GM23338 (cell line): ENCODE measurements around the gene TRIM51. TPM values are rescaled to one million over a fixed set of nuclear protein-coding genes. Genes with fewer than 3 reads are reported as not detected.

Experiments used
- ATAC-seq: fragments of 200-7000 bp; cut with Tn5 transposase; 3 replicates; pipeline ENCODE4 v1.9.1; 2020
- DNase-seq: peaks from one replicate; pipeline ENCODE4 v3.0.0-alpha.2; 2015; ENCODE audit warnings: low spot score
- H2AFZ ChIP-seq: fragments of 200-600 bp; sonication (generic); 2 replicates; pipeline ENCODE4 v1.8.0; 2016; ENCODE audit warnings: antibody characterized with exemption, mild to moderate bottlenecking, moderate library complexity
- H3F3A ChIP-seq: fragments of 200-600 bp; sonication (generic); replicated peaks from 2 replicates; pipeline ENCODE4 v1.8.0; 2017; ENCODE audit warnings: antibody characterized with exemption, mixed run types, low read depth
- H3K27ac ChIP-seq: fragments of 200-600 bp; sonication (generic); 2 replicates; pipeline ENCODE4 v1.6.1; 2016; ENCODE audit warnings: low read depth
- H3K27me3 ChIP-seq: fragments of 200-600 bp; sonication (generic); 2 replicates; pipeline ENCODE4 v1.8.0; 2016; ENCODE audit warnings: mild to moderate bottlenecking, mixed run types, moderate library complexity; ENCODE audit not compliant: insufficient read depth
- H3K36me3 ChIP-seq: fragments of 200-600 bp; sonication (generic); 2 replicates; pipeline ENCODE4 v1.8.0; 2016; ENCODE audit warnings: mild to moderate bottlenecking; ENCODE audit not compliant: insufficient read depth
- H3K4me1 ChIP-seq: fragments of 200-600 bp; sonication (generic); 2 replicates; pipeline ENCODE4 v1.8.0; 2016; ENCODE audit warnings: mild to moderate bottlenecking, moderate library complexity; ENCODE audit not compliant: insufficient read depth
- H3K4me2 ChIP-seq: fragments of 200-600 bp; sonication (generic); 2 replicates; pipeline ENCODE4 v1.7.1; 2017; ENCODE audit warnings: mixed run types
- H3K4me3 ChIP-seq: fragments of 200-600 bp; sonication (generic); 2 replicates; pipeline ENCODE4 v1.6.1; 2016; ENCODE audit warnings: mixed run types
- H3K79me2 ChIP-seq: fragments of 200-600 bp; sonication (generic); replicated peaks from 2 replicates; pipeline ENCODE4 v1.8.0; 2017; ENCODE audit warnings: mild to moderate bottlenecking; ENCODE audit not compliant: insufficient read depth
- H3K9me2 ChIP-seq: fragments of 200-600 bp; sonication (generic); 2 replicates; pipeline ENCODE4 v1.8.0; 2017; ENCODE audit not compliant: insufficient read depth
- H4K20me1 ChIP-seq: fragments of 200-600 bp; sonication (generic); replicated peaks from 2 replicates; pipeline ENCODE4 v1.8.0; 2017; ENCODE audit warnings: mild to moderate bottlenecking; ENCODE audit not compliant: insufficient read depth
- H3K27ac Mint-ChIP-seq: 2 replicates; pipeline ENCODE4 v1.8.0; 2020; ENCODE audit warnings: inconsistent platforms, mild to moderate bottlenecking, moderate library complexity, mixed read lengths
- H3K27me3 Mint-ChIP-seq: 3 replicates; pipeline ENCODE4 v1.8.0; 2022; ENCODE audit warnings: low read depth, mild to moderate bottlenecking, moderate library complexity, mixed read lengths, inconsistent platforms; ENCODE audit not compliant: insufficient read depth, poor library complexity
- H3K36me3 Mint-ChIP-seq: 3 replicates; pipeline ENCODE4 v1.8.0; 2021; ENCODE audit warnings: low read depth, mild to moderate bottlenecking, inconsistent platforms, moderate library complexity, mixed read lengths
- H3K4me1 Mint-ChIP-seq: 3 replicates; pipeline ENCODE4 v1.8.0; 2020; ENCODE audit warnings: mild to moderate bottlenecking, inconsistent platforms, mixed read lengths
- H3K4me3 Mint-ChIP-seq: 3 replicates; pipeline ENCODE4 v1.8.0; 2021; ENCODE audit warnings: moderate library complexity, mild to moderate bottlenecking, inconsistent platforms, mixed read lengths
- H3K9me3 Mint-ChIP-seq: 3 replicates; pipeline ENCODE4 v1.8.0; 2020; ENCODE audit warnings: moderate library complexity, mild to moderate bottlenecking, inconsistent platforms, mixed read lengths
- CREB1 ChIP-seq: fragments of 250-450 bp; sonication (Bioruptor Pico); IDR thresholded peaks from 2 replicates; pipeline ENCODE4 v1.5.0; 2020; ENCODE audit warnings: low read depth, mild to moderate bottlenecking, moderate library complexity
- CTCF ChIP-seq, 2 experiments: fragments of 200-600 bp in 1 of 2; sonication (generic) in 1 of 2; conservative IDR thresholded peaks; 2 replicates each; pipeline versions ENCODE4 v1.5.1 to v1.6.1; 2016 to 2017; ENCODE audit warnings: antibody characterized with exemption in 2 of 2, low read depth in 2 of 2, mild to moderate bottlenecking in 2 of 2, moderate library complexity in 1 of 2
- ETS1 ChIP-seq: IDR thresholded peaks from 2 replicates; pipeline ENCODE4 v1.6.1; 2016; ENCODE audit warnings: antibody characterized with exemption
- EZH2 ChIP-seq: fragments of 200-600 bp; sonication (generic); IDR thresholded peaks from one replicate; pipeline ENCODE4 v1.8.0; 2017; ENCODE audit warnings: antibody characterized with exemption, mild to moderate bottlenecking, low read depth; ENCODE audit not compliant: unreplicated experiment
- EZH2phosphoT487 ChIP-seq: fragments of 200-600 bp; sonication (generic); IDR thresholded peaks from one replicate; pipeline ENCODE4 v1.8.1; 2018; ENCODE audit warnings: antibody characterized with exemption; ENCODE audit not compliant: unreplicated experiment
- JUNB ChIP-seq: IDR thresholded peaks from one replicate; pipeline ENCODE4 v1.6.1; 2016; ENCODE audit warnings: antibody characterized with exemption; ENCODE audit not compliant: unreplicated experiment
- REST ChIP-seq: IDR thresholded peaks from one replicate; pipeline ENCODE4 v1.6.1; 2018; ENCODE audit warnings: antibody characterized with exemption; ENCODE audit not compliant: unreplicated experiment
- STAT1 ChIP-seq: IDR thresholded peaks from one replicate; pipeline ENCODE4 v1.6.1; 2016; ENCODE audit warnings: antibody characterized with exemption; ENCODE audit not compliant: unreplicated experiment
- ZNF114 ChIP-seq: fragments of 250-450 bp; sonication (Bioruptor Pico); IDR thresholded peaks from 2 replicates; pipeline ENCODE4 v1.5.0; 2020; ENCODE audit warnings: mild to moderate bottlenecking, moderate library complexity
- ZNF462 ChIP-seq: fragments of 250-450 bp; sonication (Bioruptor Pico); IDR thresholded peaks from 2 replicates; pipeline ENCODE4 v1.5.0; 2020; ENCODE audit warnings: mild to moderate bottlenecking, moderate library complexity
- polyA plus RNA-seq: library from polyadenylated mRNA; unstranded; fragments of >200 nt; fragmentation: Nextera tagmentation; extraction: Ambion mirVana; gene quantifications from 2 replicates; pipeline ENCODE4 v1.2.1, GENCODE V29; 2016
- total RNA-seq: library from RNA; depleted of rRNA; stranded (reverse); fragments of >200 nt; shearing (Covaris generic); gene quantifications from 2 replicates; pipeline ENCODE4 v1.2.3, GENCODE V29; 2014

The TRIM51 gene
- total and polyA plus RNA-seq, 2 experiments from 2014 or later = 0.21 TPM; not detected in 1

GRCh38 chr11:55852141-55852540 lies 31.0 kb upstream of the TRIM51 start:
- H3K4me2 ChIP-seq = no peak overlapping the region
- H3K79me2 ChIP-seq = no peaks in the 10 kb centered on the region
- H2AFZ ChIP-seq = no peak overlapping the region
- H3F3A ChIP-seq = no peaks in the 10 kb centered on the region
- H3K4me3 Mint-ChIP-seq = no peak overlapping the region
- no peaks in the 10 kb centered on the region for H3K9me2 ChIP-seq
- H3K36me3 Mint-ChIP-seq = peaks cover 18% of the 10 kb centered on the region; the same call in 2 of the 3 replicates
- H3K27me3 ChIP-seq = no peaks in the 10 kb centered on the region
- H3K4me3 ChIP-seq = no peak overlapping the region
- ATAC-seq = no peak
- no peak overlapping the region for H3K27ac Mint-ChIP-seq
- TF ChIP-seq ZNF114 (CRISPR knock-in tag) (no peak), CREB1 (CRISPR knock-in tag) (no peak), ETS1 (no peak), STAT1 (no peak), EZH2phosphoT487 (no peak), EZH2 (no peak), CTCF (conservative IDR thresholded peaks at IDR 0.05; ENCODE audit: low read depth in 2 of 2) (no peak), REST (no peak), JUNB (no peak), ZNF462 (CRISPR knock-in tag) (no peak)
- no peak for DNase-seq
- H3K27me3 Mint-ChIP-seq = no peaks in the 10 kb centered on the region
- H3K36me3 ChIP-seq = 0 out of 2 replicates have a peak, but pooled peaks cover 2% of the 10 kb centered on the region
- no peaks in the 10 kb centered on the region for H3K4me1 ChIP-seq
- H4K20me1 ChIP-seq = no peaks in the 10 kb centered on the region
- peaks cover 87% of the 10 kb centered on the region for H3K9me3 Mint-ChIP-seq
- H3K27ac ChIP-seq = no peak overlapping the region
- H3K4me1 Mint-ChIP-seq = no peaks in the 10 kb centered on the region
